Kidney epithelial cell (primary cell): Measurements from ENCODE around the gene PTGIS. TPM values are rescaled to one million over a fixed set of nuclear protein-coding genes. Genes with fewer than 3 reads are reported as not detected.

Experiments used
- DNase-seq: peaks from one replicate; pipeline ENCODE4 v3.0.0-alpha.2; 2010; ENCODE audit warnings: low read depth
- H3K27me3 ChIP-seq: 2 replicates; pipeline ENCODE4 v1.6.0; 2011; ENCODE audit warnings: low read length; ENCODE audit not compliant: control insufficient read depth, insufficient read depth
- H3K36me3 ChIP-seq: 2 replicates; pipeline ENCODE4 v1.5.1; 2011; ENCODE audit warnings: low read length; ENCODE audit not compliant: control insufficient read depth, insufficient read depth
- H3K4me3 ChIP-seq: 2 replicates; pipeline ENCODE4 v1.5.1; 2011; ENCODE audit warnings: low read depth, mild to moderate bottlenecking, control low read depth, low read length
- total RNA-seq: library from RNA; depleted of rRNA; stranded (reverse); fragments of >200 nt; gene quantifications from 2 replicates; pipeline ENCODE4 v1.2.3, GENCODE V29; 2015
- TF ChIP-seq, protein P1 (sequence below): IDR thresholded peaks from 2 replicates; pipeline ENCODE4 v1.5.1; 2011; ENCODE audit warnings: mild to moderate bottlenecking, moderate library complexity, low read length, control low read depth, inconsistent platforms; ENCODE audit not compliant: insufficient read depth, poor library complexity, severe bottlenecking

PTGIS gene
- total RNA-seq, 1 donor from 2014 or later, result 0.88 TPM

DNA sequence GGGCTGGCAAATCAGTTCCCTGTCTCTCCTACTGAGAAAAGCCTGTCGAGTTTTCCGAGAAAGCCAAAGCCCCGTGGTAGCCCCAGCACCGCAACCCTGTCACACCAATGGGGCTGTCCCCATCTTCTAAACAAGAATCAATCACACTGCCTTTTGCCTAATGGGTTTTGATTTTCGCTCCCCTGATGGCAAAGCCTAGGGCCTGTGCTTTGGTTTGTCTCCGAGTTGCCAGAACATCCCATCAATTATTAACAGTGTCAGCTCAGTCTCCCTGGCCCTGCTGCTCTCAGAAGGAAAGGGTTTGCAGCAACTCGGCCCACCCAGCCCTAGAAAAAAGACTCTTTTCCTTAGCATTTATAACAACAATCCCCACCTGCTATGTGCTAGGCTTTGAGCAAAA is 89.7 kb downstream of the PTGIS start:
- DNase-seq, result no peak
- Histone ChIP-seq H3K4me3 (no peak overlapping the region), H3K36me3 (no peaks in the 10 kb centered on the region), H3K27me3 (peaks cover 35% of the 10 kb centered on the region)
- TF ChIP-seq, protein P1, sequence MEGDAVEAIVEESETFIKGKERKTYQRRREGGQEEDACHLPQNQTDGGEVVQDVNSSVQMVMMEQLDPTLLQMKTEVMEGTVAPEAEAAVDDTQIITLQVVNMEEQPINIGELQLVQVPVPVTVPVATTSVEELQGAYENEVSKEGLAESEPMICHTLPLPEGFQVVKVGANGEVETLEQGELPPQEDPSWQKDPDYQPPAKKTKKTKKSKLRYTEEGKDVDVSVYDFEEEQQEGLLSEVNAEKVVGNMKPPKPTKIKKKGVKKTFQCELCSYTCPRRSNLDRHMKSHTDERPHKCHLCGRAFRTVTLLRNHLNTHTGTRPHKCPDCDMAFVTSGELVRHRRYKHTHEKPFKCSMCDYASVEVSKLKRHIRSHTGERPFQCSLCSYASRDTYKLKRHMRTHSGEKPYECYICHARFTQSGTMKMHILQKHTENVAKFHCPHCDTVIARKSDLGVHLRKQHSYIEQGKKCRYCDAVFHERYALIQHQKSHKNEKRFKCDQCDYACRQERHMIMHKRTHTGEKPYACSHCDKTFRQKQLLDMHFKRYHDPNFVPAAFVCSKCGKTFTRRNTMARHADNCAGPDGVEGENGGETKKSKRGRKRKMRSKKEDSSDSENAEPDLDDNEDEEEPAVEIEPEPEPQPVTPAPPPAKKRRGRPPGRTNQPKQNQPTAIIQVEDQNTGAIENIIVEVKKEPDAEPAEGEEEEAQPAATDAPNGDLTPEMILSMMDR, result no peak

- Histone ChIP-seq H3K36me3 (no peaks in the 10 kb centered on the region), H3K27me3 (peaks cover 27% of the 10 kb centered on the region), H3K4me3 (no peak overlapping the region)
- DNase-seq, result no peak
- TF ChIP-seq, protein P1, result no peak
Measured at GRCh38 chr20:49477200-49477599, 90.7 kb downstream of the PTGIS start.

DNA sequence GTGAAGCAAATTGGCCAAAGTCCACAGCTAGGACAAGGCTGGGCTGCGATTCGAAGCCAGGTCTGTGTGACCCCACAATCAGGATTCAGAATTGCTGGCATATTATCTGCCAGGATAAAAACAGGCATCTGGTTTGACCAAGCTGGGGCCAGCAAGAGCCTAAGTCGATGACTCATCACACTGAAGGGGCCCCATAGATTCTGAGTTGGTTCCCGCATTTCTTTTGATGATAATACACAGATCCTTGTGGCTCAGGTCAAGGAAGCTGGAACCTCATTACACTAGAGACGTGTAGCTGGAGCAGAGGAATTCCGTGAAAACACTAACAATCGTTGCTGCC is 92.0 kb downstream of the PTGIS start:
- TF ChIP-seq, protein P1, result no peak
- DNase-seq, result no peak
- H3K27me3 ChIP-seq, result peaks cover 26% of the 10 kb centered on the region
- no peaks in the 10 kb centered on the region for H3K36me3 ChIP-seq
- H3K4me3 ChIP-seq, result no peak overlapping the region

GRCh38 chr20:49475292-49476015 is 92.5 kb downstream of the PTGIS start:
- Histone ChIP-seq H3K27me3 (peaks cover 26% of the 10 kb centered on the region), H3K36me3 (no peaks in the 10 kb centered on the region), H3K4me3 (no peak overlapping the region)
- no peak for DNase-seq
- TF ChIP-seq, protein P1, result no peak

GRCh38 chr20:49471397-49471796 is 96.5 kb downstream of the PTGIS start:
- Histone ChIP-seq H3K4me3 (no peak overlapping the region), H3K36me3 (no peaks in the 10 kb centered on the region), H3K27me3 (peaks cover 15% of the 10 kb centered on the region)
- TF ChIP-seq, protein P1, result no peak
- no peak for DNase-seq

GRCh38 chr20:49470922-49471321 is 97.0 kb downstream of the PTGIS start:
- peaks cover 15% of the 10 kb centered on the region for H3K27me3 ChIP-seq
- H3K36me3 ChIP-seq, result no peaks in the 10 kb centered on the region
- DNase-seq, result no peak
- TF ChIP-seq, protein P1, result no peak
- H3K4me3 ChIP-seq, result no peak overlapping the region
